Activated naive CD4-positive, alpha-beta T cell treated with Interleukin-2 at 50 U/mL for 16 hours (primary cell): Measurements from ENCODE around the gene FADD.
"Not testable (repeated sequence)": the region's sequence is repeated elsewhere in the genome, so short reads cannot be mapped to it uniquely, and the experiment has no call there.

ENCODE experiments used
- DNase-seq: peaks from one replicate; pipeline ENCODE4 v3.0.0-alpha.2; 2020

Gene FADD

GRCh38 chr11:70182266-70182665 lies 20.8 kb upstream of the FADD start:
- no peak for DNase-seq

GRCh38 chr11:70183032-70183431 lies 20.1 kb upstream of the FADD start:
- no peak for DNase-seq

GRCh38 chr11:70183483-70184176 lies 19.5 kb upstream of the FADD start:
- no peak for DNase-seq

GRCh38 chr11:70184396-70184795 lies 18.7 kb upstream of the FADD start:
- no peak for DNase-seq

- DNase-seq = no peak
These were observed 17.6 kb upstream of the FADD start for GRCh38 chr11:70185348-70186055.

- DNase-seq = no peak
These were observed 16.7 kb upstream of the FADD start for GRCh38 chr11:70186420-70186819.

- DNase-seq = no peak
These were observed 16.2 kb upstream of the FADD start for GRCh38 chr11:70186936-70187335.

- DNase-seq = no peak
These were observed 15.3 kb upstream of the FADD start for GRCh38 chr11:70187771-70188170.

- DNase-seq = no peak
These were observed 13.5 kb upstream of the FADD start for GRCh38 chr11:70189622-70190021.

- DNase-seq = peak; percentile 55
These were observed 11.5 kb upstream of the FADD start for GRCh38 chr11:70191495-70192140.

GRCh38 chr11:70192666-70193410 lies 10.3 kb upstream of the FADD start:
- no peak for DNase-seq

- DNase-seq = no peak
These were observed 9.4 kb upstream of the FADD start for GRCh38 chr11:70193411-70194292.

GRCh38 chr11:70194792-70195791 lies 8.0 kb upstream of the FADD start:
- no peak for DNase-seq

- DNase-seq = no peak
These were observed 2.8 kb upstream of the FADD start for GRCh38 chr11:70200212-70200844.

GRCh38 chr11:70201047-70201446 lies 2.0 kb upstream of the FADD start:
- DNase-seq = not testable (repeated sequence)

- DNase-seq = no peak
These were observed 924 bp upstream of the FADD start for GRCh38 chr11:70201882-70202861.

GRCh38 chr11:70203751-70204465 lies 812 bp downstream of the FADD start:
- peak; percentile 89 for DNase-seq

- no peak for DNase-seq
These were observed 1.3 kb downstream of the FADD start for GRCh38 chr11:70204466-70204799.
